Heart right ventricle (tissue), 16 donors: ENCODE data around the gene FCN3. TPM values are rescaled to one million over a fixed set of nuclear protein-coding genes. Genes with fewer than 3 reads are reported as not detected.
"Not testable (repeated sequence)": the region's sequence is repeated elsewhere in the genome, so short reads cannot be mapped to it uniquely, and the experiment has no call there.

Experiments
- ATAC-seq, 8 donors: fragments of 200-7000 bp; cut with Tn5 transposase; one replicate each; pipeline ENCODE4 v1.9.1; 2020; ENCODE audit warnings: mild to moderate bottlenecking in 8 of 8, moderate library complexity in 8 of 8, moderate number of reproducible peaks in 1 of 8
- DNase-seq, 2 donors: peaks; one replicate each; pipeline ENCODE4 v3.0.0-alpha.2; 2020
- H3K27ac ChIP-seq, 10 donors: fragments of 200-600 bp; sonication (generic) in 2 of 10; one replicate each; pipeline versions ENCODE4 v1.5.0 to v1.8.0; 2020 to 2022; ENCODE audit warnings: mild to moderate bottlenecking in 3 of 10
- H3K27me3 ChIP-seq, 7 donors: fragments of 200-600 bp; one replicate each; pipeline ENCODE4 v1.8.0; 2021 to 2022; ENCODE audit warnings: mild to moderate bottlenecking in 2 of 7
- H3K36me3 ChIP-seq, 9 donors: fragments of 200-600 bp; sonication (generic) in 1 of 9; one replicate each; pipeline versions ENCODE4 v1.5.0 to v1.8.0; 2020 to 2022; ENCODE audit warnings: mild to moderate bottlenecking in 2 of 9
- H3K4me1 ChIP-seq, 9 donors: fragments of 200-600 bp; sonication (generic) in 1 of 9; one replicate each; pipeline versions ENCODE4 v1.5.0 to v1.8.0; 2020 to 2022; ENCODE audit warnings: mild to moderate bottlenecking in 4 of 9
- H3K4me3 ChIP-seq, 10 donors: fragments of 200-600 bp; sonication (generic) in 2 of 10; one replicate each; pipeline versions ENCODE4 v1.5.0 to v1.8.0; 2020 to 2022; ENCODE audit warnings: mild to moderate bottlenecking in 7 of 10, moderate library complexity in 2 of 10
- H3K9me3 ChIP-seq, 11 donors: fragments of 200-600 bp in 10 of 11; sonication (generic) in 2 of 11; one replicate each; pipeline versions ENCODE4 v1.5.0 to v1.8.0; 2013 to 2022; ENCODE audit warnings: mild to moderate bottlenecking in 2 of 11, control low read depth in 1 of 11, moderate library complexity in 1 of 11
- WGBS, 2 donors: extraction: QIAGEN DNeasy Blood & Tissue Kit; methylation state at CpG; one replicate each; pipeline ENCODE4 v1.1.7; 2013; ENCODE audit warnings: inconsistent platforms in 1 of 2; 5-methylcytosine and 5-hydroxymethylcytosine counted together
- intact Hi-C, 10 donors: fragments of 100-400 bp; cut with DNase I; formaldehyde crosslinking; loops; one replicate each; pipeline versions ENCODE4 v1.11.1 to v1.14.2; 2022
- polyA plus RNA-seq, 2 donors: library from polyadenylated mRNA; stranded (reverse); fragments of 200-250 nt; gene quantifications; one replicate each; pipeline ENCODE4 v1.2.3, GENCODE V29; 2013
- total RNA-seq, 10 donors: library from RNA; stranded (reverse); fragmentation: NEBNext Ultra II Directional in 3 of 10; extraction: Animal tissue kit (Norgen Biotek cat#: 25700) in 3 of 10; gene quantifications; one replicate each; pipeline versions ENCODE4 v1.2.1 to v1.2.4, GENCODE V29; 2021 to 2023
- TF ChIP-seq, protein P1 (sequence below), 9 donors: fragments of 200-600 bp; sonication (generic) in 2 of 9; IDR thresholded peaks; one replicate each; pipeline versions ENCODE4 v1.5.0 to v1.8.0; 2021 to 2022; ENCODE audit warnings: antibody characterized with exemption in 9 of 9, mild to moderate bottlenecking in 5 of 9, moderate library complexity in 1 of 9
- donor health status: Arrhythmogenic right ventricular cardiomyopathy.
- donor health status: ischemic (EF 13 %, LVEDD 7.1; RV severe dilation, severe dysfunction).
- donor health status: healthy with polysubstance abuse.
- donor health status: DM: no; HTN: yes; CAD: no.
- donor health status: DM: no; HTN: no; CAD: no.
- donor health status: ischemic (EF 25% LVEDD 6.9; RV normal size, moderate dysfunction).
- donor health status: ischemic (EF 25% LVEDD 5.7; RV mildly dilated, moderate dysfunction).
- donor health status: healthy.
- donor health status: DM: yes; HTN: yes; CAD: no.
- donor health status: Ischemic cardiomyopathy.
- donor health status: ischemic (EF 35%, LVEDD 5.7; RV mildly dilated, moderate dysfunction).
- donor health status: nonischemic (EF 11% LVEDD 7.7; RV severe dilation, severe dysfunction).
- donor health status: DM: yes; HTN: yes; CAD: no.
- donor health status: PGD.
- donor health status: ischemic (EF 29% LVEDD 5.4; RV normal size, mild dysfunction).
- donor health status: nonischemic (EF 23%, LVEDD 6.1; RV moderate dilation, normal function).

FCN3 gene
- total and polyA plus RNA-seq, 12 donors: 1.6 to 210 (median 10.9) TPM

DNA sequence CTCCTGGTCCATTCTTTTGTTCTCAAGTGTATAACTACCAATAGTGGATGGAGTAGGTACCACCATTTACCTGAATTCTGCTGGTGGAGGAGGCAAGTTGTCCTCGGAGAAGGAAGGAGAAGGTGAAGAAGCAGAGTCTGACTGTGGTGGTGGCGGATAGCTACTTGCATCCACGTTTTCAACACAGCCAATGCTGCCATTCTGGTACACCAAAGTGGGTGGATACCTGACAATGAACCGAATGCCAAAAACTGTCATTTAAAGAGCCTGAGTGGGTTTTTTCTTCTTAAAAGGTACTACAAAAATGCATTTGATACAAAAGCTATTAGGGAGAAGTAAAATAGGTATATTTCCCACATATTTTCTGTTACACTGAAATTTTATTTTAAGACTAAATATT is 37.9 kb upstream of the FCN3 start:
- DNase-seq (no peak), ATAC-seq (no peak)
- no peaks in the 10 kb centered on the region for H3K9me3 ChIP-seq
- TF ChIP-seq, protein P1, sequence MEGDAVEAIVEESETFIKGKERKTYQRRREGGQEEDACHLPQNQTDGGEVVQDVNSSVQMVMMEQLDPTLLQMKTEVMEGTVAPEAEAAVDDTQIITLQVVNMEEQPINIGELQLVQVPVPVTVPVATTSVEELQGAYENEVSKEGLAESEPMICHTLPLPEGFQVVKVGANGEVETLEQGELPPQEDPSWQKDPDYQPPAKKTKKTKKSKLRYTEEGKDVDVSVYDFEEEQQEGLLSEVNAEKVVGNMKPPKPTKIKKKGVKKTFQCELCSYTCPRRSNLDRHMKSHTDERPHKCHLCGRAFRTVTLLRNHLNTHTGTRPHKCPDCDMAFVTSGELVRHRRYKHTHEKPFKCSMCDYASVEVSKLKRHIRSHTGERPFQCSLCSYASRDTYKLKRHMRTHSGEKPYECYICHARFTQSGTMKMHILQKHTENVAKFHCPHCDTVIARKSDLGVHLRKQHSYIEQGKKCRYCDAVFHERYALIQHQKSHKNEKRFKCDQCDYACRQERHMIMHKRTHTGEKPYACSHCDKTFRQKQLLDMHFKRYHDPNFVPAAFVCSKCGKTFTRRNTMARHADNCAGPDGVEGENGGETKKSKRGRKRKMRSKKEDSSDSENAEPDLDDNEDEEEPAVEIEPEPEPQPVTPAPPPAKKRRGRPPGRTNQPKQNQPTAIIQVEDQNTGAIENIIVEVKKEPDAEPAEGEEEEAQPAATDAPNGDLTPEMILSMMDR (IDR thresholded peaks at IDR 0.05): no peak
- 87 to 93% methylated on average over 4 of the region's 4 CpGs for WGBS, 2 donors
- intact Hi-C loops: loop anchor here in 1 of 10 donors (10.0 kb wide), 1 partner anchor 192 kb away; the partner anchor contains the start of gene AHDC1
- H3K4me3 ChIP-seq: no peak overlapping the region
- H3K27ac ChIP-seq: peak overlapping the region in 6 of 10 donors; percentile 30 to 54 (median 36)
- peaks cover 0 to 100% (median 73%) of the 10 kb centered on the region in 9 donors for H3K36me3 ChIP-seq
- peaks cover 4 to 39% (median 30%) of the 10 kb centered on the region in 9 donors for H3K4me1 ChIP-seq
- no peaks in the 10 kb centered on the region for H3K27me3 ChIP-seq

DNA sequence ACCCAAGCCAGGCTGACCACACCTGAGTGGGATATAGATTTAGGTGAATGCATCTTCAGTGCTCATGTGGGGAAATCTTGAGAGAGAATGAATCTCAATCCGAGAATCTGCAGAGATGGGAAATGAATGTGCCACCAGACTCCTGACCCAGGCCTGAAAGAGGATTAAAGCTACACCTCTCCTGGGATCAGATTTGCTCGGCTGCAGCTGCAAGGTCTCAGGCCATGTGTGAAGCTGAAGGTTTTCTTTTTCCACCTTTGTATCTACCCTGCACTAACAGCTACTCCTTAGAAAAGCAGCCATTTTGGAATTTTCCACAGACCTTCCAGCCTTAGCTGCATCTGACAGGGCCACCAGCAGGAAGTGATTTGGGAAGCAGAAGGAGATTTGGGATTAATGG is 36.1 kb upstream of the FCN3 start:
- Histone ChIP-seq H3K27me3 (no peaks in the 10 kb centered on the region), H3K9me3 (no peaks in the 10 kb centered on the region), H3K36me3 (peaks cover 0 to 98% (median 68%) of the 10 kb centered on the region in 9 donors), H3K4me3 (no peak overlapping the region), H3K27ac (no peak overlapping the region), H3K4me1 (peaks cover 7 to 43% (median 30%) of the 10 kb centered on the region in 9 donors)
- ATAC-seq (no peak), DNase-seq (no peak)
- intact Hi-C loops: loop anchor here in 1 of 10 donors (10.0 kb wide), 1 partner anchor 194 kb away; the partner anchor contains the start of gene AHDC1
- 76 to 87% methylated on average over 2 of the region's 2 CpGs for WGBS, 2 donors
- TF ChIP-seq, protein P1 (IDR thresholded peaks at IDR 0.05): no peak

DNA sequence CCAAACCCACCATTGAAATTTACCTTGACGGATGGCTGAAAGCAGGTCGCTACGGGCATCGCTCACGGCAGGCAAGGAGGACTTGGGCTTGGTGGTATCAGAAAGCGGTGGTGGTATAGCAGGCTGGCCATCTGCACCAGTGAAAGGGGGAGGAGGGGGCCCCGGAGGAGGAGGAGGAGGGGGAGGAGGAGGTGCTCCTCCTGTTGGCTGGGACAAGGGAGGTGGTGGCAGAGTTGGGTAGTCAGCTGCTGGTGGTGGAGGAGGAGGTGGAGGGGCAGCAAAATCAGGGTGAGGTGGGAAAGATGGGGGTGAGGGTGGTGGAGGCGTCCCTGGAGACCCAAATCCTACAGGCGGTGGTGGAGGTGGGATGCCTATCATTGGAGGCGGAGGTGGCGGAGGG is 35.0 kb upstream of the FCN3 start:
- peaks cover 0 to 95% (median 59%) of the 10 kb centered on the region in 9 donors for H3K36me3 ChIP-seq
- no peaks in the 10 kb centered on the region for H3K27me3 ChIP-seq
- no peak for ATAC-seq
- no peak overlapping the region for H3K27ac ChIP-seq
- no peaks in the 10 kb centered on the region for H3K9me3 ChIP-seq
- DNase-seq: no peak
- intact Hi-C loops: loop anchor here in 3 of 10 donors (10.0 kb wide), 2 partner anchors 195 to 255 kb away; partner anchors contain the start of gene AHDC1 (in 1 of the 3)
- WGBS, 2 donors: 92 to 95% methylated on average over 11 of the region's 11 CpGs
- no peak overlapping the region for H3K4me3 ChIP-seq
- H3K4me1 ChIP-seq: peaks cover 13 to 53% (median 41%) of the 10 kb centered on the region in 9 donors
- TF ChIP-seq, protein P1 (IDR thresholded peaks at IDR 0.05): no peak

DNA sequence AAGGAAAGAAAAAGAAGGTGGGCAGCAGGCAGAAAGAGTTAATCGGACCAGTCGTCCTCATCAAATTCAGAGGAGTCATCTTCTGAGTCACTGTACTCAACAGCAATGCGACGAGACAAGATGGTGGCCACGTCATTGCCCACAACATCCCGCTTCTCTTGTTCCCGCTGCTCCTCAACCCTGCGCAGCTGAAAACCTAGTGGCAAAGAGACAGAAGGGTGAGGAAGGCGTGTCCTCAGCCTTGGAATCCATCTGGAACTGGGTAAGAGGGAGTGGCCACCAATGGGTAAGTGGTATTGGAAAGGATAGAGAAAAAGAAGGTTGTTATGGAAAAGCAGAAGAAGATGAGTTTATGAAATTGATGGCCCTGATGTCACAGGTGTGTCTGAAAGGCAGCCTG is 33.5 kb upstream of the FCN3 start:
- no peak overlapping the region for H3K4me3 ChIP-seq
- H3K4me1 ChIP-seq: peaks cover 28 to 55% (median 46%) of the 10 kb centered on the region in 9 donors
- ATAC-seq: no peak
- TF ChIP-seq, protein P1 (IDR thresholded peaks at IDR 0.05): no peak
- 95 to 96% methylated on average over 9 of the region's 9 CpGs for WGBS, 2 donors
- intact Hi-C loops: loop anchor here in 2 of 10 donors (10.0 kb wide), 1 partner anchor 257 kb away; no protein-coding TSS in a partner anchor
- peak overlapping the region in 3 of 10 donors; percentile 5 to 91 (median 90) for H3K27ac ChIP-seq
- H3K27me3 ChIP-seq: no peaks in the 10 kb centered on the region
- no peaks in the 10 kb centered on the region for H3K9me3 ChIP-seq
- peaks cover 0 to 79% (median 45%) of the 10 kb centered on the region in 9 donors for H3K36me3 ChIP-seq
- DNase-seq: no peak

DNA sequence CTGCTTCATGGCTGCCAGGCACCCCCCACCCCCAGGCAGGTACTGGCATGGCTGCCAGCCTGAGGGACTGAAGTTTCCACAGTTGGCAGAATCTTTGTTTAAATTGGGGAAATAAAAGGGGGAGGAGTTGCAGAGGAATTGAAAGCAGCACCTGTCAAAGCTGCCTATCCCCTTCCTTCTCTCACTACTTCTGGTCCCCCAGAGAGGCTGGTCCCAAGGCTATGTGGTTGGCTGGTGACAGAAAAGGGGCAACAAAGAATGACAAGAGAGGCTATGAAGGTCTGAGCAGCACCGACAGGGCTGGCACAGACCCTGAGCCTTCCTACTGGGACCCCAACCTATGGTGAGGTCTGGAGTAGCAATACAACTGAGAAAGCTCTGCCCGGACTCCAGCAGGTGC is 32.2 kb upstream of the FCN3 start:
- ATAC-seq: not testable (repeated sequence)

More for the DNA sequence above, 32.2 kb upstream of the FCN3 start:
- H3K27ac ChIP-seq: peak overlapping the region; percentile 48 to 91 (median 82)
- not testable (repeated sequence) for H3K9me3 ChIP-seq, DNase-seq, H3K27me3 ChIP-seq, H3K4me3 ChIP-seq
- intact Hi-C loops: loop anchor here in 2 of 10 donors (10.0 kb wide), 1 partner anchor 258 kb away; no protein-coding TSS in a partner anchor
- H3K36me3 ChIP-seq: peaks cover 0 to 66% (median 36%) of the 10 kb centered on the region in 9 donors
- WGBS, 2 donors: 82 to 100% methylated on average over 2 of the region's 2 CpGs
- H3K4me1 ChIP-seq: peaks cover 41 to 61% (median 54%) of the 10 kb centered on the region in 9 donors
